NCI-H748 (cell line): ENCODE data around the gene CTXND2.
"Not testable (repeated sequence)": the region's sequence is repeated elsewhere in the genome, so short reads cannot be mapped to it uniquely, and the experiment has no call there.

Experiments used
- DNase-seq: peaks from one replicate; lab custom pipeline; 2025; ENCODE audit not compliant: unreplicated experiment; lab: John Stamatoyannopoulos, UW

CTXND2 gene

GRCh38 chr1:150887018-150887417, at the start of gene CTXND2:
CTXND2 (plus strand) TSS chr1:150887136; CDS start chr1:150912315, 25,179 bp downstream.
- DNase-seq = no peak

GRCh38 chr1:150840850-150841249, 46.1 kb upstream of the CTXND2 start:
- not testable (repeated sequence) for DNase-seq

- no peak for DNase-seq
Measured at GRCh38 chr1:150841626-150842025, 45.3 kb upstream of the CTXND2 start.

- DNase-seq = no peak
Measured at GRCh38 chr1:150842343-150842742, 44.6 kb upstream of the CTXND2 start.

GRCh38 chr1:150842964-150843363, 44.0 kb upstream of the CTXND2 start:
- no peak for DNase-seq

- no peak for DNase-seq
Measured at GRCh38 chr1:150843474-150843873, 43.5 kb upstream of the CTXND2 start.

- no peak for DNase-seq
Measured at GRCh38 chr1:150846473-150847146, 40.3 kb upstream of the CTXND2 start.

GRCh38 chr1:150850801-150851362, 36.1 kb upstream of the CTXND2 start:
- DNase-seq = not testable (repeated sequence)

GRCh38 chr1:150852734-150853133, 34.2 kb upstream of the CTXND2 start:
- DNase-seq = not testable (repeated sequence)

GRCh38 chr1:150863724-150864123, 23.2 kb upstream of the CTXND2 start:
- no peak for DNase-seq

- DNase-seq = not testable (repeated sequence)
Measured at GRCh38 chr1:150864200-150864599, 22.7 kb upstream of the CTXND2 start.

- no peak for DNase-seq
Measured at GRCh38 chr1:150869683-150870082, 17.3 kb upstream of the CTXND2 start.

- DNase-seq = no peak
Measured at GRCh38 chr1:150872572-150872971, 14.4 kb upstream of the CTXND2 start.

GRCh38 chr1:150873521-150873920, 13.4 kb upstream of the CTXND2 start:
- no peak for DNase-seq

- DNase-seq = peak; percentile 6
Measured at GRCh38 chr1:150874455-150875196, 12.3 kb upstream of the CTXND2 start.

- peak; percentile 51 for DNase-seq
Measured at GRCh38 chr1:150875197-150876118, 11.5 kb upstream of the CTXND2 start.

GRCh38 chr1:150876119-150876454, 10.8 kb upstream of the CTXND2 start:
- DNase-seq = peak; percentile 80

- not testable (repeated sequence) for DNase-seq
Measured at GRCh38 chr1:150878931-150879330, 8.0 kb upstream of the CTXND2 start.

- no peak for DNase-seq
Measured at GRCh38 chr1:150881331-150882070, 5.4 kb upstream of the CTXND2 start.

GRCh38 chr1:150883121-150883520, 3.8 kb upstream of the CTXND2 start:
- not testable (repeated sequence) for DNase-seq
